Sigmoid colon (tissue), 7 donors: Measurements from ENCODE around the gene HRG. TPM values are rescaled to one million over a fixed set of nuclear protein-coding genes. Genes with fewer than 3 reads are reported as not detected.
"Not testable (repeated sequence)": the region's sequence is repeated elsewhere in the genome, so short reads cannot be mapped to it uniquely, and the experiment has no call there.

ENCODE experiments used
- DNase-seq: peaks from one replicate; pipeline ENCODE4 v3.0.0-alpha.2; 2019
- H3K27ac ChIP-seq, 4 donors: fragments of 200-600 bp; sonication (generic); one replicate each; pipeline ENCODE4 v1.5.1; 2016 to 2019; ENCODE audit warnings: mild to moderate bottlenecking in 1 of 4
- H3K27me3 ChIP-seq, 3 donors: fragments of 200-600 bp; sonication (generic); one replicate each; pipeline ENCODE4 v1.5.1; 2019; ENCODE audit warnings: mild to moderate bottlenecking in 1 of 3
- H3K36me3 ChIP-seq, 4 donors: fragments of 200-600 bp; sonication (generic); one replicate each; pipeline ENCODE4 v1.5.1; 2016 to 2019
- H3K4me1 ChIP-seq, 4 donors: fragments of 200-600 bp; sonication (generic); one replicate each; pipeline ENCODE4 v1.5.1; 2017 to 2019
- H3K4me3 ChIP-seq, 4 donors: fragments of 200-600 bp; sonication (generic); one replicate each; pipeline ENCODE4 v1.5.1; 2017 to 2019; ENCODE audit warnings: mild to moderate bottlenecking in 2 of 4, moderate library complexity in 1 of 4
- H3K9me3 ChIP-seq, 4 donors: fragments of 200-600 bp in 3 of 4; sonication (generic) in 3 of 4; one replicate each; pipeline versions ENCODE4 v1.5.1 to v1.6.1; 2013 to 2019
- CTCF ChIP-seq, 4 experiments: fragments of 450-650 bp in 3 of 4; fragments of 200-600 bp in 1 of 4; IDR thresholded peaks; one replicate each; pipeline ENCODE4 v1.5.1; 2016 to 2019; ENCODE audit warnings: antibody characterized with exemption in 4 of 4, mild to moderate bottlenecking in 3 of 4, moderate library complexity in 2 of 4
- EP300 ChIP-seq, 4 donors: sonication (generic); formaldehyde crosslinking; IDR thresholded peaks; one replicate each; pipeline ENCODE4 v1.6.1; 2017; ENCODE audit warnings: antibody characterized with exemption in 4 of 4
- POLR2A ChIP-seq, 2 donors: fragments of 450-650 bp; IDR thresholded peaks; one replicate each; pipeline ENCODE4 v1.6.1; 2016; ENCODE audit warnings: antibody characterized with exemption in 2 of 2, mild to moderate bottlenecking in 2 of 2, moderate library complexity in 2 of 2
- POLR2AphosphoS5 ChIP-seq, 4 donors: sonication (generic); formaldehyde crosslinking; IDR thresholded peaks; one replicate each; pipeline ENCODE4 v1.6.1; 2017; ENCODE audit warnings: antibody characterized with exemption in 4 of 4
- WGBS, 2 donors: extraction: QIAGEN DNeasy Blood & Tissue Kit; methylation state at CpG; one replicate each; pipeline ENCODE4 v1.1.7; 2013; 5-methylcytosine and 5-hydroxymethylcytosine counted together
- intact Hi-C: fragments of 100-400 bp; cut with DNase I; formaldehyde crosslinking; loops from one replicate; pipeline ENCODE4 v1.15.1; 2023
- polyA plus RNA-seq, 3 donors: library from polyadenylated mRNA; stranded (reverse); fragments of 200-250 nt; gene quantifications; one replicate each; pipeline ENCODE4 v1.2.3, GENCODE V29; 2013
- total RNA-seq, 4 donors: library from RNA; depleted of rRNA; stranded (reverse); fragments of >200 nt; gene quantifications; one replicate each; pipeline ENCODE4 v1.1.0, GENCODE V29; 2016
- donor health status: healthy with polysubstance abuse.
- donor health status: Bipolar disorder and iron deficiency.
- donor health status: healthy.

HRG gene
- total and polyA plus RNA-seq, 7 donors = 0.04 TPM; not detected in 6

- no peak for TF ChIP-seq POLR2A (IDR thresholded peaks at IDR 0.05)
- TF ChIP-seq POLR2AphosphoS5 (IDR thresholded peaks at IDR 0.05) = no peak
- no peak for TF ChIP-seq CTCF (IDR thresholded peaks at IDR 0.05)
- TF ChIP-seq EP300 (IDR thresholded peaks at IDR 0.05) = no peak
- intact Hi-C loops = no loop called here
- Histone ChIP-seq H3K9me3 (peaks cover 0 to 4% (median 0%) of the 10 kb centered on the region in 4 donors), H3K27me3 (peaks cover 0 to 3% (median 0%) of the 10 kb centered on the region in 3 donors), H3K4me1 (no peaks in the 10 kb centered on the region), H3K4me3 (no peak overlapping the region), H3K36me3 (no peaks in the 10 kb centered on the region), H3K27ac (no peak overlapping the region)
- no peak for DNase-seq
- 93 to 94% methylated on average over 1 of the region's 1 CpG for WGBS, 2 donors
Observed at GRCh38 chr3:186680869-186681268, 15.1 kb downstream of the HRG start.

GRCh38 chr3:186682812-186683211 is 17.0 kb downstream of the HRG start:
- H3K4me1 ChIP-seq = no peaks in the 10 kb centered on the region
- no peaks in the 10 kb centered on the region for H3K27me3 ChIP-seq
- H3K4me3 ChIP-seq = no peak overlapping the region
- TF ChIP-seq CTCF (IDR thresholded peaks at IDR 0.05) = no peak
- no peak for TF ChIP-seq EP300 (IDR thresholded peaks at IDR 0.05)
- TF ChIP-seq POLR2AphosphoS5 (IDR thresholded peaks at IDR 0.05) = no peak
- no peak for TF ChIP-seq POLR2A (IDR thresholded peaks at IDR 0.05)
- H3K9me3 ChIP-seq = peaks cover 0 to 4% (median 0%) of the 10 kb centered on the region in 4 donors
- DNase-seq = no peak
- no peaks in the 10 kb centered on the region for H3K36me3 ChIP-seq
- no peak overlapping the region for H3K27ac ChIP-seq
- 69 to 74% methylated on average over 3 of the region's 3 CpGs for WGBS, 2 donors
- intact Hi-C loops = no loop called here

- H3K27me3 ChIP-seq = no peaks in the 10 kb centered on the region
- H3K4me3 ChIP-seq = no peak overlapping the region
- intact Hi-C loops = no loop called here
- WGBS, 2 donors = 73 to 91% methylated on average over 3 of the region's 3 CpGs
- no peak for TF ChIP-seq POLR2A (IDR thresholded peaks at IDR 0.05)
- TF ChIP-seq CTCF (IDR thresholded peaks at IDR 0.05) = no peak
- TF ChIP-seq EP300 (IDR thresholded peaks at IDR 0.05) = no peak
- TF ChIP-seq POLR2AphosphoS5 (IDR thresholded peaks at IDR 0.05) = no peak
- H3K4me1 ChIP-seq = no peaks in the 10 kb centered on the region
- H3K36me3 ChIP-seq = no peaks in the 10 kb centered on the region
- no peak overlapping the region for H3K27ac ChIP-seq
- no peak for DNase-seq
- H3K9me3 ChIP-seq = peaks cover 0 to 4% (median 0%) of the 10 kb centered on the region in 4 donors
Observed at GRCh38 chr3:186683979-186684378, 18.2 kb downstream of the HRG start.

- H3K27me3 ChIP-seq, DNase-seq, H3K27ac ChIP-seq, H3K9me3 ChIP-seq, H3K4me1 ChIP-seq, intact Hi-C loops, H3K4me3 ChIP-seq, H3K36me3 ChIP-seq: not testable (repeated sequence)
- WGBS, 2 donors = 88% methylated on average over 2 of the region's 2 CpGs
Observed at GRCh38 chr3:186686475-186686874, 20.7 kb downstream of the HRG start.

GRCh38 chr3:186687120-186687651 is 21.4 kb downstream of the HRG start:
- no peak for TF ChIP-seq POLR2A (IDR thresholded peaks at IDR 0.05)
- no peak for TF ChIP-seq EP300 (IDR thresholded peaks at IDR 0.05)
- no peak for TF ChIP-seq POLR2AphosphoS5 (IDR thresholded peaks at IDR 0.05)
- TF ChIP-seq CTCF (IDR thresholded peaks at IDR 0.05) = no peak
- no peaks in the 10 kb centered on the region for H3K27me3 ChIP-seq
- no peak for DNase-seq
- no peak overlapping the region for H3K27ac ChIP-seq
- H3K9me3 ChIP-seq = peaks cover 0 to 4% (median 0%) of the 10 kb centered on the region in 4 donors
- no peaks in the 10 kb centered on the region for H3K4me1 ChIP-seq
- intact Hi-C loops = no loop called here
- WGBS, 2 donors = 72 to 85% methylated on average over 12 of the region's 12 CpGs
- H3K36me3 ChIP-seq = no peaks in the 10 kb centered on the region
- H3K4me3 ChIP-seq = no peak overlapping the region

- H3K4me1 ChIP-seq, intact Hi-C loops, H3K4me3 ChIP-seq, H3K36me3 ChIP-seq, H3K9me3 ChIP-seq, DNase-seq, H3K27ac ChIP-seq, H3K27me3 ChIP-seq: not testable (repeated sequence)
- 87 to 95% methylated on average over 1 of the region's 1 CpG for WGBS, 2 donors
Observed at GRCh38 chr3:186690304-186690703, 24.5 kb downstream of the HRG start.
